Measurements from ENCODE around the gene LAMB4.

LAMB4 gene

DNA sequence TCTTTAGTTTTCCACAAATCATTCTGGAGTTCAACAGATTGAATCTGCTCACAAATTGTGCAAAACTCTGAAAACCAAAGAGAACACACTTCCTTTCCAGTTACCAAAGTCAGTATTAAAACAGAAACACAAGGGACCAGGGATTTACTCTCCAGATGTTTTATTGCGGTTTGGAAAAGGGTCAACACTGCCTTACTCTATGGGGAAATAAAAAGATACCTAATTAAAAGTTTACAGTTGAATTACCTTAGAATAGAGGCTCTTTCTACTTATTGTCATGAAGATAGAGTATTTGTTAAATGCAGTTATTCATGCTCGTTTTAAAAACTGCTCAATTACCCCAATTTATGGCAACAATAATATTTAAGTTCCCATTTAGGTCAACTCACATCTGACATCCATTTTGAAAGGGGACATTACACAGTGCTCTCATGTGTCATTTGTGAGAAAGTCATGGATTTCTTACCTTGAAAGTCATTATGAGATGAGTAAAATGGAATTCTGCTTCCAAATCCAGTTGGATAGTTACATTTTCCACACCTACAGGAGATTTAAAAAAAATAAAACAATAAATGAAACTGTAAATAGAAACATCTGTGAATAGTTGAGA lies 135.6 kb downstream of the LAMB4 start:
- ATAC-seq (no peak), DNase-seq (no peak)
- Mint-ChIP-seq H3K9me3 (no peaks in the 10 kb centered on the region), H3K27me3 (peaks cover 36% of the 10 kb centered on the region), H3K27ac (no peak overlapping the region), H3K4me1 (no peaks in the 10 kb centered on the region), H3K36me3 (ENCODE audit: low read depth) (no peaks in the 10 kb centered on the region), H3K4me3 (no peak overlapping the region)

DNA sequence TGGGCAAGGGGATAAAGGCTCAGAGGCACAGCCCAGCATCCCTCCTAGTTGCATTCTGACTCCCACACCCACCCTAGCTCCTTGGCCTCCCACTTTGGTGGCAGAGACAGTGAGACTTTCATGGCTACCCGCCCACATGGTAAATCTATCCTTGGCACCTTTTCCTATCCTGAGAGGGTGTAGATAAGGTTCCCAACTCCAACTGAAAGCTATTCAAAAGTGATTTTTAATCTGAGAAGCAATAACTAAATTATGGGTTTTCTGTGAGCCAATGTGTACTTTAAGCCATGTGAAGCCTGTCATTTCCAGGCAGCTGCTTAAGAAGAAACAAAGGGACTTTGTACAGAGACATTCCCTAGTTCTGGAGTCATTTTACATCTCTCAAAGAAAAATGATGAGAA lies 136.3 kb downstream of the LAMB4 start:
- peaks cover 29% of the 10 kb centered on the region for H3K27me3 Mint-ChIP-seq
- H3K36me3 Mint-ChIP-seq (ENCODE audit: low read depth), result no peaks in the 10 kb centered on the region
- H3K27ac Mint-ChIP-seq, result no peak overlapping the region
- no peaks in the 10 kb centered on the region for H3K4me1 Mint-ChIP-seq
- no peak for ATAC-seq
- no peaks in the 10 kb centered on the region for H3K9me3 Mint-ChIP-seq
- H3K4me3 Mint-ChIP-seq, result no peak overlapping the region
- DNase-seq, result no peak

- H3K4me3 Mint-ChIP-seq, result no peak overlapping the region
- ATAC-seq (no peak), DNase-seq (no peak)
- H3K27ac Mint-ChIP-seq, result no peak overlapping the region
- no peaks in the 10 kb centered on the region for H3K9me3 Mint-ChIP-seq
- H3K27me3 Mint-ChIP-seq, result peaks cover 25% of the 10 kb centered on the region
- no peaks in the 10 kb centered on the region for H3K36me3 Mint-ChIP-seq (ENCODE audit: low read depth)
- no peaks in the 10 kb centered on the region for H3K4me1 Mint-ChIP-seq
Observed at GRCh38 chr7:107989618-107990373, 140.4 kb downstream of the LAMB4 start.

GRCh38 chr7:107982918-107983389 lies 147.2 kb downstream of the LAMB4 start:
- Mint-ChIP-seq H3K4me1 (no peaks in the 10 kb centered on the region), H3K36me3 (ENCODE audit: low read depth) (no peaks in the 10 kb centered on the region), H3K9me3 (no peaks in the 10 kb centered on the region), H3K27me3 (peaks cover 8% of the 10 kb centered on the region), H3K4me3 (no peak overlapping the region), H3K27ac (no peak overlapping the region)
- ATAC-seq (no peak), DNase-seq (no peak)

DNA sequence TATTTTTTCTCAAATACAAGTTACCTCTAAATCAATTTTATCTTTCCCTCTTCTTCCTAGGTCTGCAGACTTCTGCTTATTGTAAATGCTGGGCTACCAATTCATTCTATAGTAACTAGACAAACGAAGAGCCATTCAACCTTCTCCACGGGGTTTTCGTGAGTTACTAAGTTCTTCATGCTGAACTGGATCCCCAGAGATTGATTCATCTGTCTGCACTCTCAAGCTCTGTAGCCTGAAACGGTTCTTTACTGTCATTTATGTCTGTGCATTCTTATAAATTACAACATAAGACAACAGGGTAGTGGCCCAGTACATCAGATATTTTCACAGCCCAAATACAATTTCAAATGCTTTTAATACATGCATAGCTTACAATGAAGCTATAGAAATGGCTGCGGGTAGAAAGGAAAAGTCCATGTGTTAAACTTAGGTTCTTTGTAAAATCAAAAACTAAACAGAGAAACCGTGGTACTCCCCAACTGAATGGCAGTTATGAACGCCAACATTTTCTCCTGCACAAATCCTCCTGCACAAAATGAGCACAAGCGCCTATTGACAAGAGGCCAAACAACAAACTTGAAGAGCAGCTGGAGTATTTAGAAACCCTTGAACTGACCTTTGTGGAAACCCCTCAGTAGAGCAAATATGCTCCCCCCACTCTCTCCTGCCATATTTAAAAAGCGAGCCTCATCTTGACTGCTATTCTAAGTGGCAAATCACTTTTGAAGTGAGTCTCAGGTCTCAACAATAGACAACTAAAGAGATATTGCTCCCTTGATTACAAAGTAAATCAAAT lies 147.9 kb downstream of the LAMB4 start:
- ATAC-seq (no peak), DNase-seq (no peak)
- Mint-ChIP-seq H3K27me3 (peaks cover 5% of the 10 kb centered on the region), H3K36me3 (ENCODE audit: low read depth) (no peaks in the 10 kb centered on the region), H3K4me1 (no peaks in the 10 kb centered on the region), H3K9me3 (no peaks in the 10 kb centered on the region), H3K4me3 (no peak overlapping the region), H3K27ac (no peak overlapping the region)

GRCh38 chr7:107981466-107981865 lies 148.7 kb downstream of the LAMB4 start:
- H3K27ac Mint-ChIP-seq, result no peak overlapping the region
- no peaks in the 10 kb centered on the region for H3K36me3 Mint-ChIP-seq (ENCODE audit: low read depth)
- ATAC-seq (no peak), DNase-seq (no peak)
- H3K4me3 Mint-ChIP-seq, result no peak overlapping the region
- H3K9me3 Mint-ChIP-seq, result no peaks in the 10 kb centered on the region
- no peaks in the 10 kb centered on the region for H3K27me3 Mint-ChIP-seq
- H3K4me1 Mint-ChIP-seq, result no peaks in the 10 kb centered on the region

DNA sequence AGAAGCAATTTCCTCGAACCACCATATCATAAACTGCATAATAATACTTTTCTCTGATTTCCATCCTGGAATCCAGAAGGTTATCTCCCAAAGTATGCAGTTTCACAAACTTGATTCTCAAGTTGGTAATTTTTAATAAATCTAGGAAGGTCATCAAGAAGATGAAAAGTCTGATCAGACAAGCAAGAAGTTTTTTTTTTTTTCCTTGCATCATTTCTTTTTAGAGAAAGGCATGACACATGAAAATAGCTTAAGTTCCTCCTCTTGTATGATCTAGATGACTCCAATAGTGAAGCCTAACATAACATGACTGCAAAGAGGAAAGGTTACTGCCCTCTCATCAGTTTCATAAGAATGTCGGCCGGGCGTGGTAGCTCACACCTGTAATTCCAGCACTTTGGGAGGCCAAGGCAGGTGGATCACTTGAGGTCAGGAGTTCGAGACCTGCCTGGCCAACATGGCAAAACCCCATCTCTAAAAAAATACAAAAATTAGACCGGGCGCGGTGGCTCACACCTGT lies 149.4 kb downstream of the LAMB4 start:
- no peaks in the 10 kb centered on the region for H3K4me1 Mint-ChIP-seq
- no peak overlapping the region for H3K4me3 Mint-ChIP-seq
- H3K36me3 Mint-ChIP-seq (ENCODE audit: low read depth), result no peaks in the 10 kb centered on the region
- no peak overlapping the region for H3K27ac Mint-ChIP-seq
- ATAC-seq, result no peak
- no peaks in the 10 kb centered on the region for H3K27me3 Mint-ChIP-seq
- H3K9me3 Mint-ChIP-seq, result no peaks in the 10 kb centered on the region
- no peak for DNase-seq

- Mint-ChIP-seq H3K36me3 (ENCODE audit: low read depth) (no peaks in the 10 kb centered on the region), H3K27ac (no peak overlapping the region), H3K27me3 (no peaks in the 10 kb centered on the region), H3K9me3 (no peaks in the 10 kb centered on the region), H3K4me1 (no peaks in the 10 kb centered on the region), H3K4me3 (no peak overlapping the region)
- ATAC-seq (no peak), DNase-seq (no peak)
Observed at GRCh38 chr7:107980171-107980570, 150.0 kb downstream of the LAMB4 start.

DNA sequence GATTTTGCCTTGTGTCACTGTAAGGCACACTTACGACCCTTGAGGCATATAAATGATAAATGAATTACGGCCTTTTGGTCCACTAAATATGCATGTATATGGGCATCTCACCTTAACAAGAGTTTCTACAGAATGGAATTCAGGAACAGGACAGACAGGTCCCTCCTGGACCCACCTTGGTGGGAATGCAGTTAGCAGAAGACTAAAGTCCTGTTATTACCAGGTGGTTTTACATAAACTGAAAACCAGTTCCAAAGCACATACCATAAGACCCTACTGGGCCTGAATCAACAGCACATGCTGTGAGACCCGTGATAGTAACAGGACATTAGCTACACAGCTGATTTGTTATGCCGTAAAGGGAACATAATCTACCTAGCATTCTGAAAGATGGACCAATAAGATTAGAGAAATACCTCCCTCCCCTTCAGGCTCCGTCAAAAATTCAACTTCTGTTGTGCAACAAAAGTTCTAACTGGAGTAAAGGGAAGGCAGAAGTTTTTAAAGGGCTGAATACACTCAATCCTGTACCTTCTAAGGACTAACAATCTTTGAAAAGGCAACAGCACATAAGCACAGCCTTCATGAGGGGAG lies 151.2 kb downstream of the LAMB4 start:
- no peaks in the 10 kb centered on the region for H3K9me3 Mint-ChIP-seq
- H3K4me1 Mint-ChIP-seq, result no peaks in the 10 kb centered on the region
- DNase-seq, result no peak
- H3K27me3 Mint-ChIP-seq, result no peaks in the 10 kb centered on the region
- H3K27ac Mint-ChIP-seq, result no peak overlapping the region
- no peaks in the 10 kb centered on the region for H3K36me3 Mint-ChIP-seq (ENCODE audit: low read depth)
- no peak overlapping the region for H3K4me3 Mint-ChIP-seq
- ATAC-seq, result no peak

GRCh38 chr7:107977048-107977447 lies 153.1 kb downstream of the LAMB4 start:
- no peak for ATAC-seq
- Mint-ChIP-seq H3K4me3 (no peak overlapping the region), H3K36me3 (ENCODE audit: low read depth) (no peaks in the 10 kb centered on the region), H3K27me3 (no peaks in the 10 kb centered on the region), H3K4me1 (no peaks in the 10 kb centered on the region), H3K9me3 (no peaks in the 10 kb centered on the region), H3K27ac (no peak overlapping the region)
- no peak for DNase-seq

DNA sequence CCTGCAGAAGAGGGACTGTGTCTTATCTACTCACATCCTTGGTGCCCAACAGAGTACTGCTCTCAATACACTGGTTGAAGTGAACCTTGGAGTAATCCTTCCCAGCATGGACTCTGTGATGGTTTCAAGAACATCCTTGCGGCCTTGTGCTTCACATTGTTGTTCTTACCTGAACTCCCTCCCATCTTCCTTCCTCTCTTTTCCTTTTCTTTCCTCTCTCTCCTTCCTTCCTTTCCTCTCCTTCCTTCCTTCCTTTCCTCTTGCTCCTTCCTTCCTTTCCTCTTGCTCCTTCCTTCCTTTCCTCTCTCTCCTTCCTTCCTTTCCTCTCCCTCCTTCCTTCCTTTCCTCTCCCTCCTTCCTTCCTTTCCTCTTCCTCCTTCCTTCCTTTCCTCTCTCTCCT lies 153.5 kb downstream of the LAMB4 start:
- no peaks in the 10 kb centered on the region for H3K9me3 Mint-ChIP-seq
- no peaks in the 10 kb centered on the region for H3K27me3 Mint-ChIP-seq
- no peak for DNase-seq
- ATAC-seq, result no peak
- no peaks in the 10 kb centered on the region for H3K4me1 Mint-ChIP-seq
- no peak overlapping the region for H3K4me3 Mint-ChIP-seq
- no peak overlapping the region for H3K27ac Mint-ChIP-seq
- no peaks in the 10 kb centered on the region for H3K36me3 Mint-ChIP-seq (ENCODE audit: low read depth)

DNA sequence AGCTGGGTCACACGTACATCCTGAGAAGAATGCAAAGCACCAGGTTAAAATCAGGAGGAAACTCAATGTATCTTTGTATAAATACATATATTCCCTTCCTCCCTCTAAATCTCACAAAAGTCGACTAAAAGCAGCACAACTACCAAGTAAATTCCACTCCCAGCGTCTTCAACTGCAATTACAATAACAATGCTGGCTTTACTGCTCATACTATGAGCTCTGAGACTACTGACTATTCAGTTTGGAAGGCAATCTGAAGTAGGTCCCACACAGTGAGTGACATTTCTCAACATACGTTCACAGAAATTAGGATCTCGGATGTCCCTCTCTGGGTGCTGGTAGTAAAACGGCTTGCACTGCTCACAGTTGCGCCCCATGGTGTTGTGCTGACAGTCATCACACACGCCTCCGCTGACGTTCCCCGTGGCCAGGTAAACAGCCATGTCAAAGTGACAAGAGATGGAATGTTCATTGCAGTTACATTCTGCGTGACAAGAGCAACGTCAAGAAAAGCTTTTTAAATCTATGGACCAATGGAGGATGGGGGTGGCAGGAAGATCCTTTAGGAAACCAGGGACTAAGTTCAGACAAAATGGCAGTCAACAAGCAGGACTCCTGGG lies 154.7 kb downstream of the LAMB4 start:
- Mint-ChIP-seq H3K36me3 (ENCODE audit: low read depth) (no peaks in the 10 kb centered on the region), H3K4me3 (no peak overlapping the region), H3K27ac (no peak overlapping the region), H3K4me1 (no peaks in the 10 kb centered on the region), H3K9me3 (no peaks in the 10 kb centered on the region), H3K27me3 (no peaks in the 10 kb centered on the region)
- DNase-seq (no peak), ATAC-seq (no peak)

GRCh38 chr7:107973861-107974260 lies 156.3 kb downstream of the LAMB4 start:
- Mint-ChIP-seq H3K9me3 (no peaks in the 10 kb centered on the region), H3K4me3 (no peak overlapping the region), H3K27me3 (no peaks in the 10 kb centered on the region), H3K27ac (no peak overlapping the region), H3K36me3 (ENCODE audit: low read depth) (no peaks in the 10 kb centered on the region), H3K4me1 (no peaks in the 10 kb centered on the region)
- no peak for ATAC-seq
- DNase-seq, result no peak

Measured in activated naive CD8-positive, alpha-beta T cell treated with anti-CD3 and anti-CD28 coated beads, Interleukin-2, amount 50 U/mL, for 24 hours (primary cell).